Loucy (cell line): ENCODE measurements around the gene CDH15.

Experiments used
- EZH2phosphoT487 ChIP-seq: fragments of 200-600 bp; IDR thresholded peaks from 2 replicates; pipeline ENCODE4 v1.6.1; 2018; ENCODE audit warnings: antibody characterized with exemption, mild to moderate bottlenecking, moderate library complexity, borderline replicate concordance
- TF ChIP-seq, protein P1 (sequence below): fragments of 200-600 bp; sonication (generic); conservative IDR thresholded peaks from 2 replicates; pipeline ENCODE4 v1.5.1; 2014; ENCODE audit warnings: mild to moderate bottlenecking, antibody characterized with exemption, low read length

DNA sequence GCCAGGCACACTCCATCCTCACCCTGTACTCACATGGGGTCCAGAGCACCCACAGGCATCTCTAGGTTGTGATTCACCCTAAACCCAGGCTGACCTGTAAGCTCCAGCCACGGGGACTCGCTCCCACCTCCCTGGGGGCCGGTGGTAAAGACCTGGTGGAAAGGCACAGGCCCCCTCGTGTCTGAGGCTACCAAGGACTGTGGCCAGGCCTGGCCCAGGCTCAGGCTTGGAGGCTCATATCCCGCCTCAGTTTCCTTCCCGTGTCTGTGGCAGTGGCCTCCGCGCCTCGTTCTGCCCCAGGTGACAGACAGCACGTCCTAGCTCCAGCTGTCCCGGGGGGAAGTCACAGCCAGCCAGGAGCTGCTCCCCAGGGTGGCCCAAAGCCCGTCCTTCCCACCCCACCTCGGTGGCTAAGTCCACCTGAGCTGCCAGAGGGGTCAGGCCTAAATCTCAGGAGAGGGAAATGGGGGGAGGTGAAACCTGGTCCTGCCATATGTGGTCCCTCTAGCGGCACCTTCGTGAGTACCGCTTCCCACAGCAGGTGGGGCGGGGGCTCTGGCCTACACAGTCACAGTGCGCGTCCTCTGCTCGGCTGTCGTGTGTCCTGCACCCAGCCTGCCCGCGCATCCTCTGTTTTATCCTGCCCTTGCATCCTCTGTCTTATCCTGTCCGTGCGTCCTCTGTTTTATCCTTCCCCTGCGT, 12.6 kb downstream of the CDH15 start:
- TF ChIP-seq, protein P1, sequence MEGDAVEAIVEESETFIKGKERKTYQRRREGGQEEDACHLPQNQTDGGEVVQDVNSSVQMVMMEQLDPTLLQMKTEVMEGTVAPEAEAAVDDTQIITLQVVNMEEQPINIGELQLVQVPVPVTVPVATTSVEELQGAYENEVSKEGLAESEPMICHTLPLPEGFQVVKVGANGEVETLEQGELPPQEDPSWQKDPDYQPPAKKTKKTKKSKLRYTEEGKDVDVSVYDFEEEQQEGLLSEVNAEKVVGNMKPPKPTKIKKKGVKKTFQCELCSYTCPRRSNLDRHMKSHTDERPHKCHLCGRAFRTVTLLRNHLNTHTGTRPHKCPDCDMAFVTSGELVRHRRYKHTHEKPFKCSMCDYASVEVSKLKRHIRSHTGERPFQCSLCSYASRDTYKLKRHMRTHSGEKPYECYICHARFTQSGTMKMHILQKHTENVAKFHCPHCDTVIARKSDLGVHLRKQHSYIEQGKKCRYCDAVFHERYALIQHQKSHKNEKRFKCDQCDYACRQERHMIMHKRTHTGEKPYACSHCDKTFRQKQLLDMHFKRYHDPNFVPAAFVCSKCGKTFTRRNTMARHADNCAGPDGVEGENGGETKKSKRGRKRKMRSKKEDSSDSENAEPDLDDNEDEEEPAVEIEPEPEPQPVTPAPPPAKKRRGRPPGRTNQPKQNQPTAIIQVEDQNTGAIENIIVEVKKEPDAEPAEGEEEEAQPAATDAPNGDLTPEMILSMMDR = no peak
- TF ChIP-seq EZH2phosphoT487 = no peak
